ENCODE results near the gene COMMD1.
"Not testable (repeated sequence)": the region's sequence is repeated elsewhere in the genome, so short reads cannot be mapped to it uniquely, and the experiment has no call there.

COMMD1 gene

DNA sequence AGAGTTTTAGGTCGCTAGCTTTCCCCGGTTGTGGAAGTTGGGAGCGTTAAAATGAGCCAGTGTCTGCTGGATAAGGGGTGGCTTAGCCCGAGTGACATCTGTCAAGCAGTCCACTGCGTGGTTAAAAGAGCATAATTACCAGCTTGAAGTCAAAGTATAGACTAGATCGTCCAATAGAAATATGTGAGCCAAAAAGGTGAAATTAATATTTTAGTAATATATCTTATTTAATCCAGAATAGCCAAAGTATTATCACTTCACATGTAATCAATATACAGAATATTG lies 654 bp downstream of the COMMD1 start:
- peak overlapping the region; percentile 83 for H3K4me3 ChIP-seq (ENCODE audit: low read depth, low read length)
- TF ChIP-seq, protein P1, sequence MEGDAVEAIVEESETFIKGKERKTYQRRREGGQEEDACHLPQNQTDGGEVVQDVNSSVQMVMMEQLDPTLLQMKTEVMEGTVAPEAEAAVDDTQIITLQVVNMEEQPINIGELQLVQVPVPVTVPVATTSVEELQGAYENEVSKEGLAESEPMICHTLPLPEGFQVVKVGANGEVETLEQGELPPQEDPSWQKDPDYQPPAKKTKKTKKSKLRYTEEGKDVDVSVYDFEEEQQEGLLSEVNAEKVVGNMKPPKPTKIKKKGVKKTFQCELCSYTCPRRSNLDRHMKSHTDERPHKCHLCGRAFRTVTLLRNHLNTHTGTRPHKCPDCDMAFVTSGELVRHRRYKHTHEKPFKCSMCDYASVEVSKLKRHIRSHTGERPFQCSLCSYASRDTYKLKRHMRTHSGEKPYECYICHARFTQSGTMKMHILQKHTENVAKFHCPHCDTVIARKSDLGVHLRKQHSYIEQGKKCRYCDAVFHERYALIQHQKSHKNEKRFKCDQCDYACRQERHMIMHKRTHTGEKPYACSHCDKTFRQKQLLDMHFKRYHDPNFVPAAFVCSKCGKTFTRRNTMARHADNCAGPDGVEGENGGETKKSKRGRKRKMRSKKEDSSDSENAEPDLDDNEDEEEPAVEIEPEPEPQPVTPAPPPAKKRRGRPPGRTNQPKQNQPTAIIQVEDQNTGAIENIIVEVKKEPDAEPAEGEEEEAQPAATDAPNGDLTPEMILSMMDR (IDR thresholded peaks at IDR 0.05; ENCODE audit: borderline replicate concordance, insufficient read depth, low read depth, low read length) = no peak

DNA sequence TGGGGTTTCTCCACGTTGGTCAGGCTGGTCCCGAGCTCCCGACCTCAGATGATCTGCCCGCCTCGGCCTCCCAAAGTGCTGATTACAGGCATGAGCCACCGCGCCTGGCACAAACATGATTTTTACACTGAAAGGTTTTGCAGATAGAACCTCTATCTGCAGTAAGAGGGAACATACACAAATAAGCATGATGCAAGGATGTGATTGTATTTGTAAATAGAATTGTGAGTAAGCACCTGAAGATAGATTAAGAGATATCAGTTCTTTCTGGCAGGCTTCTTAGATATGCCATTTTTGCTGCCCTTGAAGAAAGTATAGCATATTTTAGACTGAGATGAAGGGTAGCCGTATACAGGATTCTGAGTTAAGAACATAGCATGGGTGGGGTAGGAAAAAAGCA lies 3.6 kb downstream of the COMMD1 start:
- H3K4me3 ChIP-seq (ENCODE audit: low read depth, low read length) = no peak overlapping the region
- TF ChIP-seq, protein P1 (IDR thresholded peaks at IDR 0.05; ENCODE audit: borderline replicate concordance, insufficient read depth, low read depth, low read length) = no peak

DNA sequence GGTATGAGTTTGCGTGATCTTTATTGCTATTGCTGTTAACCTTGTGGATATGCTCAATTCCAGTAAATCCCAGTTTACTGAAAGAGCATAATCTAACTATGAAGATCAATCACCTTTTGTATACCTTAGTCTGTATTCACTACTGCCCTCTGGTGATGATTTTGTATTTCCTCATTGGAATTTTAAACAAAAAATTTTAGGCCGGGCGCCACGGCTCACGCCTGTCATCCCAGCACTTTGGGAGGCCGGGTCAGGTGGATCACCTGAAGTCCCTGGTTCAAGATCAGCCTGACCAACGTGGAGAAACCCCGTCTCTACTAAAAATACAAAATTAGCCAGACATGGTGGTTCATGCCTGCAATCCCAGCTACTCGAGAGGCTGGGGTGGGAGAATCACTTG lies 5.1 kb downstream of the COMMD1 start:
- no peak overlapping the region for H3K4me3 ChIP-seq (ENCODE audit: low read depth, low read length)
- TF ChIP-seq, protein P1 (IDR thresholded peaks at IDR 0.05; ENCODE audit: borderline replicate concordance, insufficient read depth, low read depth, low read length) = no peak

DNA sequence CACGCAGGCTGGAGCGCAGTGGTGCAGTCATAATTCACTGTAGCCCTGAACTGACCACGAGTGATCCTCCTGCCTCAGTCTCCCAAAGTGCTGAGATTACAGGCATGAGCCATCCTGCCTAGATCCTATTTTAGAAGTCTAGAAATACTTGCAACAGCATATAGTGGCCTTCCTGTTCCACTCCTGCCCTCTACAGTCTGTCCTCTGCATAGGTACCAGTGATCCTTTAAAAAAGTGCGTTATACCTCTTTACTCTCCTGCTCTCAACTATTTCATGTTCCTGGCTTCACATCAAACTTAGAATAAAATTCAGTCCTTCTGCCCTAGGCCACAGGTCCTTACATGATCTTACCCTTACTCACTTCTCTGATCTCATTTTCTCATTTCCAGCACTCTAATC lies 6.0 kb downstream of the COMMD1 start:
- no peak overlapping the region for H3K4me3 ChIP-seq (ENCODE audit: low read depth, low read length)
- TF ChIP-seq, protein P1 (IDR thresholded peaks at IDR 0.05; ENCODE audit: borderline replicate concordance, insufficient read depth, low read depth, low read length) = peak; percentile 29; the same call in 1 of the 2 replicates

DNA sequence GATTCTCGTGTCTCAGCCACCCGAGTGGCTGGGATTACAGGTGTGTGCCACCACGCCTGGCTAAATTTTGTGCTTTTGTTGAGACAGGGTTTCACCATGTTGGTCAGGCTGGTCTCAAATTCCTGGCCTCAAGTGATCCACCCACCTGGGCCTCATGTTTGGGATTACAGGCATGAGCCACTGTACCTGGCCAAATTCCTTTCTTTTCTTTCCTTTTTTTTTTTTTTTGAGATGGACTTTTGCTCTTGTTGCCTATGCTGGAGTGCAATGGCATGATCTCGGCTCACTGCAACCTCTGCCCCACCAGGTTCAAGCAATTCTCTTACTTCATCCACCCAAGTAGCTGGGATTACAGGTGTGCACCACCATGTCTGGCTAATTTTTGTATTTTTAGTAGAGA lies 9.3 kb downstream of the COMMD1 start:
- H3K4me3 ChIP-seq (ENCODE audit: low read depth, low read length) = not testable (repeated sequence)

DNA sequence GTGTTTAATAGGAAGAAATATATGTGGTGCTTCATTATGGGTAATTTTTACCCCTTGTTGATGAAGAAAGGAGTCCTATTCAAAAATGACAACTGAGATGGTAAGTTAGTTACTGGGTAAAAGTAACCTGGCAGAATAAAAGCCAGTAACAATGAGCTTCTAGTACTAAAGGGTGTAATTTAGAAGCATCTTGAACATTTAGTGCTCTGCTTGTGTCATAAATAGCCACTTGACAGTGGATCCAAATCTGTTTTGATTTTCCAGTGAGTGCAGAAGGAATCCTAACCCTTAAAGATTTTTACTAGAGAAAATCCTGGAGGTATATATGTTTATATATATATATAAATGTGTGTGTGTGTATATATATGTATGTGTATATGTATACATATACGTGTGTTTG lies 15.1 kb downstream of the COMMD1 start:
- H3K4me3 ChIP-seq (ENCODE audit: low read depth, low read length) = no peak overlapping the region
- TF ChIP-seq, protein P1 (IDR thresholded peaks at IDR 0.05; ENCODE audit: borderline replicate concordance, insufficient read depth, low read depth, low read length) = no peak

DNA sequence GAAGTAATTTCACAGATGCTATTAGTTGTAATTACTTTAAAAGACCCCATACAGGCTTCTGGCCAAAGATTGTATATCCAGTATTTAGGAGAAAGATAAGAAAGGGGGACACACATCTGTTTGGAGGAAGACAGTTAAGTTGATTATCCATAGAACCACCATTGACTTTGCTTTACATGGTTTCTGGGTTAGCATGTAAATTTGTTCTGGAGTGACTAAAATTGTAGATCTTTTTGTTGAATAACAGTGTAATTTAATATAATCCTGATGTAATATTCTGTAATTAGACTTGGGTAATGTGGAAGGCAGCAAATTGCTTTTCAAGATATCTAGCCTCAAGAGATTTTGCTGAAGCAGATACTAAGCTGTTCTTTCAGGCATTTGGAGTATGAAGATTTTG lies 17.2 kb downstream of the COMMD1 start:
- TF ChIP-seq, protein P1 (IDR thresholded peaks at IDR 0.05; ENCODE audit: borderline replicate concordance, insufficient read depth, low read depth, low read length) = no peak
- no peak overlapping the region for H3K4me3 ChIP-seq (ENCODE audit: low read depth, low read length)

Data from GM12875 (cell line).